PFSK-1 (cell line): ENCODE results near the gene FBXO42.

Experiments
- POLR2AphosphoS5 ChIP-seq: IDR thresholded peaks from 2 replicates; pipeline ENCODE4 v1.6.1; 2012; ENCODE audit warnings: low read depth, mild to moderate bottlenecking, control low read depth, low read length, moderate library complexity
- REST ChIP-seq, 2 experiments: IDR thresholded peaks; 2 replicates each; pipeline versions ENCODE4 v1.6.1 to v1.8.0; 2011 to 2012; ENCODE audit warnings: low read depth in 2 of 2, low read length in 2 of 2, control low read depth in 1 of 2, inconsistent platforms in 1 of 2, mild to moderate bottlenecking in 1 of 2, moderate library complexity in 1 of 2; ENCODE audit not compliant: insufficient read depth in 1 of 2

DNA sequence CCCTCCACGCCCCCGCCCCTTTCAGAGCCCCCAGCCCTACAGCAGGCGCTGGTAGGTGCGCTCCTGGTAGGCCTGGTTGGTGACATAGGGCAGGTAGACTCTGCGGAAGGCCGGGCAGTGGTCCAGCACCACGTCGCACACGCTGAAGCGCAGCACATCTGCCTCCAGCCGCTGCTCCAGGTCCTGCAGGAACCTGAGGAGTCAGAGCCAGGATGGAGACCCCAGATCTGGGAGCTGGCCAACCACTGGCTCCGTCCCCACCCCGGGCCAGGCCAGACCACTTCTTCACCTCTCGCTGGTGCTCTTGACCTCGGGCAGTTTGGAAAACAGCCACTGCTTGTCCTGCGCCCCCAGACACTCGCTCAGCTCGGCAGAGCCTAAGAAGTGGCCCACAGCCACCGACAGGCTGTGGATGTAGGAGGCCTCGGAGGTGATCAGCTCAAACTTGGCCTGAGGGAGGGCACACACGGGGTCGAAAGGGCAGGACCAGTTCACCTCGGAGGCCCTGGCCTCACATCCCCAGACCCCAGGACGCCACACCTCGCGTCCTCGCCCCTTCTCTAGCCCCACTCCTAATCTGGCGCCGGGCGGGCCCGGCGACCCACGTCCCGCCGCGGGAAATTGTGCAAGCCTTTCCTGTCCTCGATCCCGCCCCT, 146.3 kb downstream of the FBXO42 start:
- TF ChIP-seq POLR2AphosphoS5 (no peak), REST (IDR thresholded peaks at IDR 0.05; ENCODE audit: insufficient read depth in 1 of 2, low read depth in 2 of 2, low read length in 2 of 2) (no peak)
